ENCODE results near the gene EPHA4.

GRCh38 chr2:221390878-221391277 lies 181.2 kb downstream of the EPHA4 start:
- TF ChIP-seq EZH2 (IDR thresholded peaks at IDR 0.05; ENCODE audit: borderline replicate concordance, insufficient read depth, low read depth, low read length, poor library complexity, severe bottlenecking) (no peak), CTCF (IDR thresholded peaks at IDR 0.05) (no peak)
